NB4 (cell line): ENCODE results near the gene VAV2.

Experiments used
- MYC ChIP-seq: IDR thresholded peaks from 2 replicates; pipeline ENCODE4 v1.6.1; 2011; ENCODE audit warnings: low read depth, low read length
- POLR2A ChIP-seq: IDR thresholded peaks from 2 replicates; pipeline ENCODE4 v1.6.1; 2011; ENCODE audit warnings: mild to moderate bottlenecking; ENCODE audit not compliant: insufficient read length; ENCODE audit errors: extremely low read depth
- TF ChIP-seq, protein P1 (sequence below): IDR thresholded peaks from one replicate; pipeline ENCODE4 v1.5.1; 2012; ENCODE audit warnings: low read depth, low read length

DNA sequence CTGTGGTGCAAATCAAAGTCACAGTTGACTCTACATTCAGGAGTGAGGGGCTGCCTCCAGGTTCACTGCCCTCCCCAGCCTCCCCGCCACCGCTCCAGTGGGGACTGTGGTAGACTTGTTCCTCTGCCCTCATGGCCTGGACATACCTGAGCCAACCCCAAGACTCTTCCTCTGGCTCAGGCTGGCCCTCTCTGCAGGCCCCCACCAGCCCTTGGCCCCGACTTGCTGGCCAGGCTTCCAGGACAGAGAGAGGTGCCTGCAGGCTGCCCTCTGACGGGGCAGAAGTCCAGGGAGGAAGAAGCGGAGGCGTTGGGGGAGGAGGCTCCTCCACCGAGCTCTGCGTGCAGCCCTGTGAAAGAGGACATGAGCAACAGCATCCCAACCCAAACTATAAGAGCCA, 251.2 kb downstream of the VAV2 start:
- TF ChIP-seq, protein P1, sequence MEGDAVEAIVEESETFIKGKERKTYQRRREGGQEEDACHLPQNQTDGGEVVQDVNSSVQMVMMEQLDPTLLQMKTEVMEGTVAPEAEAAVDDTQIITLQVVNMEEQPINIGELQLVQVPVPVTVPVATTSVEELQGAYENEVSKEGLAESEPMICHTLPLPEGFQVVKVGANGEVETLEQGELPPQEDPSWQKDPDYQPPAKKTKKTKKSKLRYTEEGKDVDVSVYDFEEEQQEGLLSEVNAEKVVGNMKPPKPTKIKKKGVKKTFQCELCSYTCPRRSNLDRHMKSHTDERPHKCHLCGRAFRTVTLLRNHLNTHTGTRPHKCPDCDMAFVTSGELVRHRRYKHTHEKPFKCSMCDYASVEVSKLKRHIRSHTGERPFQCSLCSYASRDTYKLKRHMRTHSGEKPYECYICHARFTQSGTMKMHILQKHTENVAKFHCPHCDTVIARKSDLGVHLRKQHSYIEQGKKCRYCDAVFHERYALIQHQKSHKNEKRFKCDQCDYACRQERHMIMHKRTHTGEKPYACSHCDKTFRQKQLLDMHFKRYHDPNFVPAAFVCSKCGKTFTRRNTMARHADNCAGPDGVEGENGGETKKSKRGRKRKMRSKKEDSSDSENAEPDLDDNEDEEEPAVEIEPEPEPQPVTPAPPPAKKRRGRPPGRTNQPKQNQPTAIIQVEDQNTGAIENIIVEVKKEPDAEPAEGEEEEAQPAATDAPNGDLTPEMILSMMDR = no peak
- TF ChIP-seq POLR2A (no peak), MYC (no peak)
